Adrenal gland (tissue), 5 donors: ENCODE results near the gene SACM1L.

Experiments
- CTCF ChIP-seq, 6 experiments: fragments of 450-650 bp in 4 of 6; fragments of 200-600 bp in 2 of 6; sonication (generic) in 1 of 6; IDR thresholded peaks; 1 replicate in 5 of 6; 2 replicates in 1 of 6; pipeline versions ENCODE4 v1.5.1 to v1.8.0; 2016 to 2021; ENCODE audit warnings: antibody characterized with exemption in 6 of 6, mild to moderate bottlenecking in 2 of 6, moderate library complexity in 1 of 6
- POLR2A ChIP-seq, 2 donors: fragments of 450-650 bp; IDR thresholded peaks; one replicate each; pipeline ENCODE4 v1.6.1; 2017; ENCODE audit warnings: antibody characterized with exemption in 2 of 2, mild to moderate bottlenecking in 2 of 2, moderate library complexity in 1 of 2
- donor health status: DM: no; HTN: no; CAD: no.

DNA sequence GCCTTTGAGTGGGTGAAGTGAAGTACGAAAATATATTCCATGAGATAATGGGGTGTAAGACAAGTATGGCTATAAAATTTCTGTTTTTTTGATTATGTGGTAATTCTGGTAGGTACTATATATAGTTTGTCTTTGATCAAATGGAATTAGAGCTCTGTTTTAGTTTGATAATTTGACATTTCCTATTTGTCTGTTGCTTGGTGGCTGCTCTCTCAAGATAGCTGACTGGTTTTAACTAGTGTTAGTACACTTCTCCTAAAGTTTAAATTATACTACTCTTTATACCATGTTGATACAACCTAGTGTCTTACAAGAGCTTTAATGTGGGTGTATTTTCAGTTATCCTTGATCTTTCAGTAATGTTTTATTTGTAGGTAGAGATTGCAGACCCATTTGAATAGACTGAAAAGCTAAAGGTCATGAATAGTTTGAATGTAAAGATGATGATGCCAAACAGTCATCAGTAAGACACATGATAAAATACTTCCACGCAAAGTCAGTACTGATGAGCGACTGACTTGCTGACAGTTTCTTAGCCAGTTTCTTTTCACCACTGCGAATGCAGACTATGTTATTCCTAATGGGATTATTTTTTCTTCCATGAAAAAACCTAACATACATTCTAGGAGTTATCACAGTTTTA, 15.2 kb downstream of the SACM1L start:
- no peak for TF ChIP-seq CTCF (IDR thresholded peaks at IDR 0.05)
- no peak for TF ChIP-seq POLR2A (IDR thresholded peaks at IDR 0.05)
